ENCODE results near the gene NSDHL.

The NSDHL gene

GRCh38 chrX:152915541-152916241 lies 84.8 kb downstream of the NSDHL start:
- peak; percentile 69 for DNase-seq

DNA sequence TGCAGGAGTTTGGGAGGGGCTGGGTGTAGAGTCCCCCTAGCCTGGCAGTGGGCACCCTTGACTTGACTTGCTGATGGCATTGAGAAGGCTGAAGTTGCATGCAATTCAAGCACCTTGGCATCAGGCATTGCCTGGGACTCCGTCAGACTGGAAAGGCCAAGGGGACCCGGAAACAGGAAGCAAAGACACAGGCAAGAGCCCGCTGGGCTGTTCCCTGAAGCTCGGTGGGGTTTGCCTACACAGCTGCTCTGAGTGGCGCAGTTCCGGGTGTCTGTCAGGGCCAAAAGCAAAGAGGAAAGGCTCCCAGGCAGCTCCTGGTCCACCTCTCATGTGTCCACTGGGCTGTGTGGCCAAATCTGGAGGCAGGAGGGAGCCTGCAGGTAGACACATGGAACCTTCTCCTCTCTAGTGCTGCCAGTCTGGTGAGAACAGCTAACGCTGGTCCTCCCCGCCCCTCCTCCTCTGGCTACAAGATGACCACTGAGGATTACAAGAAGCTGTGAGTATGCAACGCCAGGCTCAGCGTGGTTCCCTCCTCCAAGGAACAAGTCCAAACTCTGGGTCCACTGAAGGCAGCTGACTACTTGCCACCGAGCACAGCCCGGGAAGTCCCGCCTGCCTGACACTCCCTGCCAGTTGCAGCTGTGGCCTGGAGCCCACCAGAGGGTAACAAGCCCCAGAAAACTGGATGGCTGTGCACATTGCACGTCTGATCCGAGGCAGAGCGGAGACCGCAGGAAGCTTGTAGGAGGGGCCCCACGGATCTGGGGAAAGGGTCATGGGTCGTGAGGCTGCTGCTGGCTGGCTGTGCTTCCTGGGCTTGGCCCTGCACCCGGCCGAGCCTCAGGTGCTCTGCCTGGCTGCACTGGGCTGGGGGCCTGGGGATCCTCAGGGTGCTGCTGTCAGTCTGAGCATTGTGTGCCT lies 87.1 kb downstream of the NSDHL start:
- DNase-seq: no peak

- DNase-seq: no peak
Measured at GRCh38 chrX:152918707-152919106, 87.8 kb downstream of the NSDHL start.
